GM12801 (cell line): ENCODE data around the gene KLHL15.

Source experiments
- TF ChIP-seq, protein P1 (sequence below): IDR thresholded peaks from one replicate; pipeline ENCODE4 v1.5.1; 2011; ENCODE audit warnings: control low read depth; ENCODE audit not compliant: insufficient read length; ENCODE audit errors: extremely low read depth

KLHL15 gene

DNA sequence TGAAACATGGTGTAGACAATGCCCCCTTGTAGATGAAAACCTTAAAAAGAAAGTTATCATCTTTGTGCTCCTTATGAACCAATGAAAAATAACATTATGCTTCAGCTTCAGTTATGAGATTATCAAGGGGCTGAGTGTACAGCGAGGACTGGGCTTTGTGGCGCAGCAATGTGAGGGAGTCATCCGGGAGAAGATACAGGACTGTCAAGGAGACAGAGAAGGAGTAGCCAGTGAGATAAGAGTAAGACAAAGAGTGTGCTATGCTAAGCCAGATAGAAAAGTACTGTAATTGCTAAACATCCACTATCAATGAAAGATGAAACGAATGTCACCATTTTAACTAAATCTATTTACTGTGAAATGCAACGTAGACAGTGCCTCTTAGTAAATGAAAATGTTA, 3.6 kb upstream of the KLHL15 start:
- TF ChIP-seq, protein P1, sequence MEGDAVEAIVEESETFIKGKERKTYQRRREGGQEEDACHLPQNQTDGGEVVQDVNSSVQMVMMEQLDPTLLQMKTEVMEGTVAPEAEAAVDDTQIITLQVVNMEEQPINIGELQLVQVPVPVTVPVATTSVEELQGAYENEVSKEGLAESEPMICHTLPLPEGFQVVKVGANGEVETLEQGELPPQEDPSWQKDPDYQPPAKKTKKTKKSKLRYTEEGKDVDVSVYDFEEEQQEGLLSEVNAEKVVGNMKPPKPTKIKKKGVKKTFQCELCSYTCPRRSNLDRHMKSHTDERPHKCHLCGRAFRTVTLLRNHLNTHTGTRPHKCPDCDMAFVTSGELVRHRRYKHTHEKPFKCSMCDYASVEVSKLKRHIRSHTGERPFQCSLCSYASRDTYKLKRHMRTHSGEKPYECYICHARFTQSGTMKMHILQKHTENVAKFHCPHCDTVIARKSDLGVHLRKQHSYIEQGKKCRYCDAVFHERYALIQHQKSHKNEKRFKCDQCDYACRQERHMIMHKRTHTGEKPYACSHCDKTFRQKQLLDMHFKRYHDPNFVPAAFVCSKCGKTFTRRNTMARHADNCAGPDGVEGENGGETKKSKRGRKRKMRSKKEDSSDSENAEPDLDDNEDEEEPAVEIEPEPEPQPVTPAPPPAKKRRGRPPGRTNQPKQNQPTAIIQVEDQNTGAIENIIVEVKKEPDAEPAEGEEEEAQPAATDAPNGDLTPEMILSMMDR, result no peak

DNA sequence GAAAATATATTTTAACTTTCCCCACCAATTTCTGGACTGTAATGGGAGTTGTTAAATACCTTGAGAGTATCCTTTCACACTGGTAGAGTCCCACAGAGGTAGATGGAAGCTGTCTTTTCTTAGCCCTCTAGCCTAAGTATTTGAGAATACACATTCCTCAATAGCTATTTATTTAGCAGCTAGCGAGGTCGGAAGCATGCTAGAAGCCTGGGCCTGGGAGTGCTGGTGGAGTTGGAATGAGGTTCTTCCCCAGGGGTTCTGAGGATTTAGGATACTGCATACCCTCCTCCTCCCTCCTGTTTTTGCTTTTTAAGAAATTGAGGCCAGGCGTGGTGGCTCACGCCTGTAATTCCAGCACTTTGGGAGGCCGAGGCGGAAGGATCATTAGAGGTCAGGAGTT, 999 bp upstream of the KLHL15 start:
- TF ChIP-seq, protein P1, result no peak

DNA sequence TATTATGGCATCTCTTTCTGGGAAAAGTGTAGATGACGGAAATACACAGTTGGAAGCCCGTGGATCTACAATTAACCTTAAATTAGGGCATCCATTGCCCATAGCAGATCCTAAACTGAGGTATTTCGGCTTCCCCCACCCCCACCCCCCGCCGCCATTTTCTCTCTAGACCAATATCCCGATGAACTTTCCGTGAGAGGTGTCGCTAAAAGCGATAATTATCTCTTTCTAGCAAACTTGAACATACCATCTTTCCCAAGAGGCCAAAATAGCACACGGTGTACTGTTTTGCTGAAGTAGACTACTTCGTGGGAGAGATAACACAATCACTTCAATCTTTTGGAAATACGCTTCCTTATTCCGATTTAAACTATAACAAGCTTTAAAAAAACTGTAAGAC, 554 bp downstream of the KLHL15 start:
- TF ChIP-seq, protein P1, result no peak

DNA sequence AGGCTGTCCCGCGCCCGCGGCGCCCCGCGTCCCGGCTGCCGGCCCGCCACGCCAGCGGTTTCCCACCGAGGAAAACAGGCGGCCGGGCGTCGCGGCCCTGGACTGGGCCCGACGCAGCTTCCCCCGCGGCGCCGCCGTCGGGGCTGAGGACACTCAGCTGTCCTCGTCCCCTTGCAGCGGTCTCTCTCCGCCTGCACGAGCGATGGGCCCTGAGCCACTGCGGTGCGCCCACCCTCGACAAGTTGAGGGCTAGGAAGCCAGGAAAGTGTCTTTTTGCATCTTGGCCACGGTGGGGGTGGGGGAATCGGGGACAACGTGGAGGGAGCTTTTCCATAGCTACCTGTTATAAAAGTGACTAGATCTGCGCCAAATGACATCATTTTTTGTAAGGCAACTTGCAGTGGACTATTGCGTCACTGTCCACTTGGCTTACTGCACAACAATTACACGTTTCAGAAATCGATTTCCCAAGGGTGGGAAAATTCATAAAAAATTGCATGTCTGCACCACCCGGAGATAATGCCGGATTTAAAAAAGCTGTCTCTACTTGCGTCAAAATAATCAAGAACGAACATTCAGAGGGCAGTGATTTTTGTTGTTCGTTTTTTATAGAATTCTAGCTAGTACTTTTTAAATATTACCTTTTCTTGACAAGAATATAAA, 1.1 kb downstream of the KLHL15 start:
- TF ChIP-seq, protein P1, result no peak

DNA sequence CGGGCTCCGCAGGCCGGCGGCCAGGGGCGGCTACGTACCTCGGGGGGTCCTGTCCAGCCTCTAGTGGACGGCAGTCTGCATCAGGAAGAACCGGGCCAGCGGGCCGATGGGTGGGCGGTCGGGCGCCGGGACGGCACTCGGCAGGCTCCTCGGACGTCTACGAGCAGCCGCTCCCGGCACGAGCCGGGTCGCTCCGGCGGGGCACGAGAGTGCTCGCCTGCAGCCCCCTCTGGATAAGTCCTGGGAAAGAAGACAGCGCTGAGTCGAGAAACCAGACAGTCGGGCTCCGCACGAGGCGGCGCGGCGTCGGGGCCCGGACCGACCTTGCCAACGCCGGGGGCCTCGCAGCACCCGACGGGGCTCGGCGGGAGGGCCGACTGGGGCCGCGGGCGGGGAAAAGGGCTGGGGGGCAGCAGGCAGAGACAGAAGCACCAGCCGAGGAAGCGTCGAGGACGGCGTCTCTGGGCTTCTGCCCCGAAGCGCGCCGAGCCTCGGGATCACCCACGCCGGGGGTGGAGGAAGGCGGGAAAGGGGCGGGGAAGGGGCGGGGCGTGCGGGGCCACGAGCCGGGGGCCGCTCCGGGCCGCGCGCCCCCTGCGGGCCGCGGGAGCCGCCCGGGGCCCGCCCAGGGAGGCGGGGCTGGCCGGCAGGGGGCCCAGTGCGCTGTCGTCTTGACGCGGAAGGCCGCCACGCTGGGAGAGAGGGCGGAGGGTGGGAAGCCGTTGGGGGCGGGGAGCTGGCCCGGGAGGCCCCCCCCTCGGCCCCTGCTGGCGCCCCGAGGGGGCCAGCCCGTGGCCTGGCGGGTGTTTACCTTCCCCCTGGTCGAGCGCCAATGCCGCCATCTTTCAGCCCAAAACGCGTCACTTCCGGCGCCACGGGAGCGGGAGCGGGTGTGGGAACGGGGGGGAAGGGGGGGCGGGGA, 1.9 kb downstream of the KLHL15 start:
- TF ChIP-seq, protein P1, result no peak

DNA sequence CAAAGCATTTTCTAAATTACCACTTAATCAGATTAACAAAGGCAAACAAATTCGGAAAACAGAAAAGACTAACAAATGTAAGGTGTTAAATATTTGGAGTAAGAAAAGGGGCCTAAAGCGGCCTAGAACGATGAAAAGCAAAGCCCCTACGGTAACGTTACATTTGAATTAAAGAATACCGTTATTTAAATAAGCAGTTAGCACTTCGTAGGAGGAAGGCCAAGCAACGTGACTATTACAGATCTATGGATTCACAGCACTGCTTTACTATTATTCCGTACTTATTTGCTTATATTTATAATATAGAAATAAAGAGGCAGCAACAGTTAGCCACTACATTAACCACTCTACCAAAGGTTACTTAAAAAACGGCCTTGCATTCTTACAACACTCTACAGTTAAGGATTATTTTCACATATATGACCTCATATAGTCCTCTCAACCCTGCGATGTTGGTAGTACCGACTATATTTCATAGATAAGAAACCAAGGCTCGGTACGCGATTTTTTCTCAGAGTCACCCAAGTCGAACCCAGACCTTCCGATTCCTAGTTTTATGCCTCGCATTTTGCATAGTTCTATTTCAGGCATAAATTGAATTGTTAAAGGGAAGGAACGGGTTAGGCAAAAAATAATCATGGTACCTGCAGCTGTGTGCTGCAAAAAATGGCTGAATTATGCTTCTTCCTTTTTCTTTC, 2.9 kb downstream of the KLHL15 start:
- TF ChIP-seq, protein P1, result no peak

DNA sequence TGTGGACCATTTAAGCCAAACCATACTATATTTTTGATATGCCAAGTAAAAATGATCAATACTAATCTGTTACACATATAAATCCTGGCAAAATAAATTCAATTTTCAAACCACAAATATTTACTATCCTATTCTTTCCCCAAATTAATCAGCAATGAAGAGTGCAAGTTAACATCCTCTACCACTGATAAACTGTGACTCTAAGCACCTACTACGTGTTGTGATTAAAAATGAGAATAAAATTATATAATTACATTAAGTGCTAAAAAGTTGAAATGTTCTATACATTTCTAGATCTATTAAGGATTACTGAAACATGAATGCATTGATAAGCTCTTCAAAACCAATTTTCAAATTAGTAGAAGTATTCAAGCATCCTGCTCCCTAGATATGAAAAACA, 3.4 kb downstream of the KLHL15 start:
- TF ChIP-seq, protein P1, result no peak
